K562 treated with DMSO at 1 percent for 48 hours (cell line): Measurements from ENCODE around the gene CSPG5. TPM values are rescaled to one million over a fixed set of nuclear protein-coding genes. Genes with fewer than 3 reads are reported as not detected.

Experiments used
- total RNA-seq: library from RNA; unstranded; fragments of 300-600 nt; gene quantifications from 2 replicates; pipeline ENCODE4 v1.2.3, GENCODE V29; 2022; ENCODE audit warnings: low replicate concordance; ENCODE audit errors: extremely low read depth

CSPG5 gene, protein sequence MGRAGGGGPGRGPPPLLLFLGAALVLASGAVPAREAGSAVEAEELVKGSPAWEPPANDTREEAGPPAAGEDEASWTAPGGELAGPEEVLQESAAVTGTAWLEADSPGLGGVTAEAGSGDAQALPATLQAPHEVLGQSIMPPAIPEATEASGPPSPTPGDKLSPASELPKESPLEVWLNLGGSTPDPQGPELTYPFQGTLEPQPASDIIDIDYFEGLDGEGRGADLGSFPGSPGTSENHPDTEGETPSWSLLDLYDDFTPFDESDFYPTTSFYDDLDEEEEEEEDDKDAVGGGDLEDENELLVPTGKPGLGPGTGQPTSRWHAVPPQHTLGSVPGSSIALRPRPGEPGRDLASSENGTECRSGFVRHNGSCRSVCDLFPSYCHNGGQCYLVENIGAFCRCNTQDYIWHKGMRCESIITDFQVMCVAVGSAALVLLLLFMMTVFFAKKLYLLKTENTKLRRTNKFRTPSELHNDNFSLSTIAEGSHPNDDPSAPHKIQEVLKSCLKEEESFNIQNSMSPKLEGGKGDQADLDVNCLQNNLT
- total RNA-seq, result not detected in 2 replicates

DNA sequence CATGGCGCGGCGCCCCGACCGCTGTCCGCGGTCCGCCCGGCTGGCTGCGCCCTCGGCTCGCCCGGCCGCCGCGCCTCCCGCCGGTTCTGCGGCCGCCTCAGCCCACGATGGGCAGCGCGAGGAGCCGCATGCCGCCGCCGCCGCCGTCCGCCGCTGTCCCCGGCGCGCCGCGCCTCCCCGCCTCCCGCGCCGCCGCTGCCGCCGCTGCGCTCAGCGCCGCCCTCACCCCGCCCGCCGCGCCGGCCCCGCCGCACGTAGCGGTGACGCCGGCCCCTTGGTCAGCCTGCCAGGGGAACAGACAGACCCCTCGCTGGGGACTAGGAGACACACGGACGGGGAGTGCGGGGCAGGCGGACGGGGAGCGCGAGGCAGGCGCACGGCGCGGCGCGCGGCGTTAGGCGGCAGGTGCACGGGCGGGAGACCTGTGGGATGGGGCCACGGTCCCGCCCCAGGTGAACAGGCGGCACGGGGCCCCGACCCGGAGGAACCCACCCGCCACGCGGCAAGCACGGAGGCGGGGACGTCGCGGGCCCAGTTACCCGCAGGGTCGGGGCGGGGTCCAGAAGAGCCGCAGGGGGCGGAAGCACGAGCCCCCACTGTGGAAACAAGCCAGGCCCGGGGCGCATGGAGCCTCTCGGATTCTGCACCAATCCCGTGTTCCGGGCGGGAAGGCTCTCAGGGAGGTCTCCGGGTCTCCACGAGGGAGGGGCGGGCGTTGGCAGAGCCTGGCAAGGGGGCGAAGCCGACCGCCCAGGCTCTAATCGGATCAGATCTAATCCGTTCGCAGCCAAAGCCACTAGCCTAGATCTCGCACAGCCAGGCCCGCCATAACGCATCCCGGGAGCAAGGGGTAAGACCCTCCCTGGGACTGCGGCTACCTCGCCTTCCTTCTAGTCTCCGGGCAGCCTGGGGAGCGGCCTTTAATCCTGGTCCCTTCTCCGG, at the start of gene CSPG5:
CSPG5 (minus strand) TSS at position 175 of the 942 bp plus-strand sequence; CDS start at position 3, 172 bp downstream.

DNA sequence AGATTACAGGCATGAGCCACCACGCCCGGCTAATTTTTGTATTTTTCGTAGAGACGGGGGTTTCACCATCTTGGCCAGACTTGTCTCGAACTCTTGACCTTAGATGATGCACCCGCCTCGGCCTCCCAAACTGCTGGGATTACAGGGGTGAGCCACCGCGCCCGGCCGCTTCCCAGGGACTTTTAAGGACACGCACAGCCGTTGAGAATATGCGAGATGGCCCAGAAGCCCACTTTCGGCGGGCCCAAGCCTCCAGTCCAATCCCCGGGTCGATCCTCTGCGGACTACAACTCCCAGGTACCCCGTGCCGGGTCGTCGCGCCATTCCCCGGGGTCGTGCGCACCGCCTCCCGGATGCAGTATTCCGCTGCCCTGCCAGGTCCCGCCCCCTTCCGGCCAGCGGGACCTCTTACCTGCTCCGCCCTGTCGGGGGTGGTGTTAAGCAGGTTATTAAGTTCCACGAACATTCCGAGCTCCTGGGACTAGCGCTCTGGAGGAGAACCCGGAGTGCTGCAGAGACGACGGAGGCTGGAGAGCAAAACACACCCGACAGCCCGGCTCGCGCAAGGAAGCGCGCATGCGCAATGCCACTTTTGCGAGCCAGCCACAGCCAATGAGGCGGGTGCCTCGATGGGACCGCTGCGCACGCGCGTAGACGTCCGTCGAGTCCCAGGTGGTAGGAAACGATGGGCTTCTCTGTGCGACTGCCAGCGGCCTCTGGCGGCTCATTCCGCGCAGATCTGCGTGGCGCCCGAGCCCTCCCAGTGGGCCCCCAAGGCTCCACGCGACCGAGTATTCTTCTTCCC, 65.3 kb downstream of the CSPG5 start, which contains the start of gene ELP6:
ELP6 (minus strand) TSS at position 588 of the 805 bp plus-strand sequence; CDS start at position 466, 122 bp downstream.

Other genes with a start within 250 kb of the CSPG5 start
- gene PTPN23, start 197.8 kb downstream of the CSPG5 start, total RNA-seq, result not detected in 2 replicates
- not detected in 2 replicates for gene SCAP, start 102.9 kb downstream of the CSPG5 start, total RNA-seq
- not detected in 2 replicates for gene ELP6, start 65.2 kb downstream of the CSPG5 start, total RNA-seq
- gene SMARCC1, start 203.0 kb upstream of the CSPG5 start, total RNA-seq, result not detected in 2 replicates
- not detected in 2 replicates for gene DHX30, start 224.3 kb upstream of the CSPG5 start, total RNA-seq